ENCODE results near the gene TTLL3.

DNA sequence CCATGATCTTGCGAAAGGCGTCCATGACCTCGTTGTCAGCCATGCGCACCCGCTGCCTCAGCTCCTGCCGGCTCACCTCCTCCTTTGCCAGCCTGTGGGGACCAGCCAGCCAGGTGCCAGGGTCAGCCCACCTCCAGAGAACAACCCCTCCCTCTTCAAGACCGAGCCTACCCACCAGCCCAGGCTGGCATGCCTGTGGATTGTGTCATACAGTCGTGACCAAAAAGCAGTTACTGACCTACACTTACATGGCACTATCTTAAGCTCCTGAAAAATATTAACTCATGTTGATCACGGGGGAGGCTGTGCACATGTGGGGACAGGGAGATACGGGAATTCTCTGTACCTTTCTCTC is 29.6 kb upstream of the TTLL3 start:
- TF ChIP-seq, protein P1, sequence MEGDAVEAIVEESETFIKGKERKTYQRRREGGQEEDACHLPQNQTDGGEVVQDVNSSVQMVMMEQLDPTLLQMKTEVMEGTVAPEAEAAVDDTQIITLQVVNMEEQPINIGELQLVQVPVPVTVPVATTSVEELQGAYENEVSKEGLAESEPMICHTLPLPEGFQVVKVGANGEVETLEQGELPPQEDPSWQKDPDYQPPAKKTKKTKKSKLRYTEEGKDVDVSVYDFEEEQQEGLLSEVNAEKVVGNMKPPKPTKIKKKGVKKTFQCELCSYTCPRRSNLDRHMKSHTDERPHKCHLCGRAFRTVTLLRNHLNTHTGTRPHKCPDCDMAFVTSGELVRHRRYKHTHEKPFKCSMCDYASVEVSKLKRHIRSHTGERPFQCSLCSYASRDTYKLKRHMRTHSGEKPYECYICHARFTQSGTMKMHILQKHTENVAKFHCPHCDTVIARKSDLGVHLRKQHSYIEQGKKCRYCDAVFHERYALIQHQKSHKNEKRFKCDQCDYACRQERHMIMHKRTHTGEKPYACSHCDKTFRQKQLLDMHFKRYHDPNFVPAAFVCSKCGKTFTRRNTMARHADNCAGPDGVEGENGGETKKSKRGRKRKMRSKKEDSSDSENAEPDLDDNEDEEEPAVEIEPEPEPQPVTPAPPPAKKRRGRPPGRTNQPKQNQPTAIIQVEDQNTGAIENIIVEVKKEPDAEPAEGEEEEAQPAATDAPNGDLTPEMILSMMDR (IDR thresholded peaks at IDR 0.05; ENCODE audit: insufficient read depth, low read depth, low read length), result no peak
- no peak for TF ChIP-seq EZH2 (IDR thresholded peaks at IDR 0.05; ENCODE audit: insufficient read depth, low read length)

Data from astrocyte (in vitro differentiated cells and primary cell).